ENCODE data around the gene F2RL1.
"Not testable (repeated sequence)": the region's sequence is repeated elsewhere in the genome, so short reads cannot be mapped to it uniquely, and the experiment has no call there.

The F2RL1 gene

GRCh38 chr5:76818844-76819831 is at the start of gene F2RL1:
Gene F2RL1, plus strand, starts transcription at chr5:76819030. Its CDS starts 153 bp downstream, at chr5:76819183.
- peak in 21 of 51 donors; percentile 2 to 36 (median 13) for DNase-seq

GRCh38 chr5:76771041-76771440 is 47.8 kb upstream of the F2RL1 start:
- not testable (repeated sequence) for DNase-seq

GRCh38 chr5:76771705-76772405 is 47.0 kb upstream of the F2RL1 start:
- no peak for DNase-seq

GRCh38 chr5:76775921-76776320 is 42.9 kb upstream of the F2RL1 start:
- DNase-seq = no peak

- DNase-seq = no peak
Measured at GRCh38 chr5:76776391-76776790, 42.4 kb upstream of the F2RL1 start.

- DNase-seq = not testable (repeated sequence)
Measured at GRCh38 chr5:76780616-76781015, 38.2 kb upstream of the F2RL1 start.

- no peak for DNase-seq
Measured at GRCh38 chr5:76781775-76782174, 37.1 kb upstream of the F2RL1 start.

- DNase-seq = no peak
Measured at GRCh38 chr5:76782444-76782843, 36.4 kb upstream of the F2RL1 start.

GRCh38 chr5:76787237-76787636 is 31.6 kb upstream of the F2RL1 start:
- no peak for DNase-seq

- DNase-seq = no peak
Measured at GRCh38 chr5:76788362-76788761, 30.5 kb upstream of the F2RL1 start.

GRCh38 chr5:76789275-76789674 is 29.6 kb upstream of the F2RL1 start:
- DNase-seq = not testable (repeated sequence)

- no peak for DNase-seq
Measured at GRCh38 chr5:76789991-76790581, 28.7 kb upstream of the F2RL1 start.

- DNase-seq = peak in 3 of 51 donors; percentile 5 to 55 (median 7)
Measured at GRCh38 chr5:76790632-76791290, 28.1 kb upstream of the F2RL1 start.

- DNase-seq = no peak
Measured at GRCh38 chr5:76791461-76791860, 27.4 kb upstream of the F2RL1 start.

- DNase-seq = no peak
Measured at GRCh38 chr5:76794871-76795270, 24.0 kb upstream of the F2RL1 start.

- no peak for DNase-seq
Measured at GRCh38 chr5:76799588-76799987, 19.2 kb upstream of the F2RL1 start.

GRCh38 chr5:76800579-76800978 is 18.3 kb upstream of the F2RL1 start:
- no peak for DNase-seq

GRCh38 chr5:76801159-76801802 is 17.5 kb upstream of the F2RL1 start:
- no peak for DNase-seq

- DNase-seq = no peak
Measured at GRCh38 chr5:76801803-76802195, 17.0 kb upstream of the F2RL1 start.

- no peak for DNase-seq
Measured at GRCh38 chr5:76804266-76804665, 14.6 kb upstream of the F2RL1 start.

All from hypothalamus (tissue), 51 donors.